ENCODE results near the gene FAM107B. TPM values are rescaled to one million over a fixed set of nuclear protein-coding genes. Genes with fewer than 3 reads are reported as not detected.
"Not testable (repeated sequence)": the region's sequence is repeated elsewhere in the genome, so short reads cannot be mapped to it uniquely, and the experiment has no call there.

The FAM107B gene
- total RNA-seq, 2 experiments from 2014 or later, result 114 to 121 TPM

- CTCF ChIA-PET, result no interaction called here
- no peak for DNase-seq
- no peak for ATAC-seq
- H3K4me1 Mint-ChIP-seq (ENCODE audit: low read depth), result peaks cover 72% of the 10 kb centered on the region
- POLR2A ChIA-PET, result no interaction called here
- H3K36me3 Mint-ChIP-seq (ENCODE audit: low read depth), result peaks cover 19% of the 10 kb centered on the region
- no peaks in the 10 kb centered on the region for H3K27me3 Mint-ChIP-seq
- peak overlapping the region; percentile 26 for H3K27ac Mint-ChIP-seq
- intact Hi-C loops (cut with micrococcal nuclease), result loop anchor here (2.0 kb wide), 1 partner anchor 99 kb away; no protein-coding TSS in a partner anchor
- peaks cover 28% of the 10 kb centered on the region for H3K9me3 Mint-ChIP-seq
- TF ChIP-seq, protein P1, sequence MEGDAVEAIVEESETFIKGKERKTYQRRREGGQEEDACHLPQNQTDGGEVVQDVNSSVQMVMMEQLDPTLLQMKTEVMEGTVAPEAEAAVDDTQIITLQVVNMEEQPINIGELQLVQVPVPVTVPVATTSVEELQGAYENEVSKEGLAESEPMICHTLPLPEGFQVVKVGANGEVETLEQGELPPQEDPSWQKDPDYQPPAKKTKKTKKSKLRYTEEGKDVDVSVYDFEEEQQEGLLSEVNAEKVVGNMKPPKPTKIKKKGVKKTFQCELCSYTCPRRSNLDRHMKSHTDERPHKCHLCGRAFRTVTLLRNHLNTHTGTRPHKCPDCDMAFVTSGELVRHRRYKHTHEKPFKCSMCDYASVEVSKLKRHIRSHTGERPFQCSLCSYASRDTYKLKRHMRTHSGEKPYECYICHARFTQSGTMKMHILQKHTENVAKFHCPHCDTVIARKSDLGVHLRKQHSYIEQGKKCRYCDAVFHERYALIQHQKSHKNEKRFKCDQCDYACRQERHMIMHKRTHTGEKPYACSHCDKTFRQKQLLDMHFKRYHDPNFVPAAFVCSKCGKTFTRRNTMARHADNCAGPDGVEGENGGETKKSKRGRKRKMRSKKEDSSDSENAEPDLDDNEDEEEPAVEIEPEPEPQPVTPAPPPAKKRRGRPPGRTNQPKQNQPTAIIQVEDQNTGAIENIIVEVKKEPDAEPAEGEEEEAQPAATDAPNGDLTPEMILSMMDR (IDR thresholded peaks at IDR 0.05), result no peak
- no peak overlapping the region for H3K4me3 Mint-ChIP-seq
Observed at GRCh38 chr10:14661818-14662217, 112.9 kb downstream of the FAM107B start.

- peak overlapping the region; percentile 96 for H3K27ac Mint-ChIP-seq
- H3K9me3 Mint-ChIP-seq, result peaks cover 18% of the 10 kb centered on the region
- no peaks in the 10 kb centered on the region for H3K27me3 Mint-ChIP-seq
- intact Hi-C loops (cut with micrococcal nuclease), result loop anchor here (2.0 kb wide), 1 partner anchor 98 kb away; no protein-coding TSS in a partner anchor
- peaks cover 71% of the 10 kb centered on the region for H3K4me1 Mint-ChIP-seq (ENCODE audit: low read depth)
- ATAC-seq, result no peak
- TF ChIP-seq, protein P1 (IDR thresholded peaks at IDR 0.05), result no peak
- CTCF ChIA-PET, result no interaction called here
- no peak for DNase-seq
- POLR2A ChIA-PET, result no interaction called here
- no peak overlapping the region for H3K4me3 Mint-ChIP-seq
- H3K36me3 Mint-ChIP-seq (ENCODE audit: low read depth), result peaks cover 12% of the 10 kb centered on the region
Observed at GRCh38 chr10:14660831-14661230, 113.9 kb downstream of the FAM107B start.

DNA sequence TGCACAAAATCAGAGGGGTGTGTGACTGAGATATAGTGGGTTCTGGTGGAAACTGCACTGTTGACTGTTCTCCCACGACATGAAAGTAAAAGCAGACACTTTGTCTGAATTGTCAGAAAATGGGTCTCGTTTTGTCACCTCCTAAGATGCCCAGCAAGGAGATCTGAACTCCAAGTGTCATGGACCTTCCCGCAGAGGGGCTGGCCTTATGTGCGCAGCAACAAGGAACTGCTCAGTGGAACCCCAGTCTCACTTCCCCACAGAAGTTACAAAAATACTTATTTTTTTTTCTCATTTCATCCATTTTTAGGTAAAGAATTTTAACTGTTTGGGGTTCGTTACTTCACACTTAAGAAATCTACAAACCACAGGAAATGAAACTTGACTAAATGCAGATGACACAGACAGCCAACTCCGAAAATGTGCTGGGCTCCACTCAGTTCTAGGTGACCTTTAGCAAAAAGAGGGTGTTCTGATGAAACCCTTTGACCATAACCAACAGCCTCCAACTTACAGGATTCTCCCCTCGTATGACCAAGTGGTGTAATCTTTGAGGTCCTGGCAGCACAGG is 115.0 kb downstream of the FAM107B start:
- ATAC-seq (peak; percentile 89), DNase-seq (peak; percentile 75)
- ChIA-PET CTCF (no interaction called here), POLR2A (interaction anchor here (0.6 to 1.7 kb wide), 2 partner anchors 11 to 164 kb away, joined by 5 to 7 read pairs; no protein-coding TSS in a partner anchor)
- H3K9me3 Mint-ChIP-seq, result peaks cover 14% of the 10 kb centered on the region
- peaks cover 12% of the 10 kb centered on the region for H3K36me3 Mint-ChIP-seq (ENCODE audit: low read depth)
- H3K4me3 Mint-ChIP-seq, result peak overlapping the region; percentile 53
- H3K27me3 Mint-ChIP-seq, result no peaks in the 10 kb centered on the region
- peak overlapping the region; percentile 96 for H3K27ac Mint-ChIP-seq
- H3K4me1 Mint-ChIP-seq (ENCODE audit: low read depth), result peaks cover 61% of the 10 kb centered on the region
- TF ChIP-seq, protein P1 (IDR thresholded peaks at IDR 0.05), result no peak
- intact Hi-C loops (cut with micrococcal nuclease), result loop anchor here (2.0 kb wide), 1 partner anchor 97 kb away; no protein-coding TSS in a partner anchor

- ATAC-seq; intact Hi-C loops (cut with micrococcal nuclease); CTCF ChIA-PET; H3K27me3 Mint-ChIP-seq: not testable (repeated sequence)
- peak overlapping the region; percentile 96 for H3K27ac Mint-ChIP-seq
- H3K36me3 Mint-ChIP-seq (ENCODE audit: low read depth), result peaks cover 12% of the 10 kb centered on the region
- H3K9me3 Mint-ChIP-seq, result peaks cover 14% of the 10 kb centered on the region
- peak; percentile 7 for DNase-seq
- POLR2A ChIA-PET, result interaction anchor here (0.6 to 1.7 kb wide), 3 partner anchors 10 to 164 kb away, joined by 5 to 7 read pairs (median 5); no protein-coding TSS in a partner anchor
- peak overlapping the region; percentile 53 for H3K4me3 Mint-ChIP-seq
- peaks cover 60% of the 10 kb centered on the region for H3K4me1 Mint-ChIP-seq (ENCODE audit: low read depth)
Observed at GRCh38 chr10:14659137-14659536, 115.6 kb downstream of the FAM107B start.

DNA sequence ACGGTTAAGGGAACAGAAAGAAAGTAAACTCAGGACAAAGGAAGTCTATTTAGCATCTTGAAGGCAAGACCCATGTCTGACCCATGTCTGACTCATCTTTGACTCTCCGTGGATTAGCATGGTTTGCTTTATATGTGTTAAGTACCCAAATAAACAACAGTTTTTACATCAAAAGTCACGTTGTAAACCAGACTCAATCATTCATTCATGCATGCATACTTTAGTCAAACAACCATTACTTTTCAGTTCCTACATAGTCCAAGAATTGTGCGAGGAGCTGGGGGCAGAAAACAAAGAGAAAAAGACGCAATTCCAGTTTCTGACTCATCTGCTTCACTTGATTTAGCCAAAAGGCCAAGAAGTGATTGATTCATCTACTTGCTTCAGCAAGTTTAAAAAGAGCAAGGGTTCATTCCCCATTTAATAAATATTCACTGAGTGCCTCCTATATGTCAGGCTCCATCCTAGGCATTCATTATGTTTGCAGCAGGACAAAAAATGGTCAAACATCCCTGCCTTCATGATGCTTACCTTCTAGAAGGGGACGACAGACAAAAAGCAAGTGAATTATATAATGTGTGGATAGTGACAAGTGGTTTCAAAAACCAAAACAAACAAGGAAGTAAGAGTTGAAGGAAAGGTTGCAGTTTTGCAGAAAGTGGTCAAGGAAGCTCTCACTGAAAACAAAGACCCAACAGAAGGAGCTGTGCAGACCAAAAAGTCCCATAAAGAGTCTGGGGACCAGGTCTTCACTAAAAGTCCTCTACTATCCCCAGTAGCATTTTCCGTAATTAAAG is 116.2 kb downstream of the FAM107B start:
- H3K4me3 Mint-ChIP-seq, result peak overlapping the region; percentile 17
- ChIA-PET CTCF (interaction anchor here (1.3 kb wide), 1 partner anchor 10 kb away, joined by 4 read pairs; no protein-coding TSS in a partner anchor), POLR2A (interaction anchor here (0.7 to 1.7 kb wide), 4 partner anchors 9 to 143 kb away, joined by 3 to 7 read pairs (median 6); no protein-coding TSS in a partner anchor)
- H3K9me3 Mint-ChIP-seq, result peaks cover 14% of the 10 kb centered on the region
- H3K36me3 Mint-ChIP-seq (ENCODE audit: low read depth), result peaks cover 12% of the 10 kb centered on the region
- intact Hi-C loops (cut with micrococcal nuclease), result no loop called here
- no peaks in the 10 kb centered on the region for H3K27me3 Mint-ChIP-seq
- TF ChIP-seq, protein P1 (IDR thresholded peaks at IDR 0.05), result no peak
- peak overlapping the region; percentile 96 for H3K27ac Mint-ChIP-seq
- peaks cover 61% of the 10 kb centered on the region for H3K4me1 Mint-ChIP-seq (ENCODE audit: low read depth)
- ATAC-seq, result no peak
- DNase-seq, result peak; percentile 5

All from activated CD8-positive, alpha-beta T cell treated with anti-CD3 and anti-CD28 coated beads for 36 hours (primary cell).